Astrocyte of the spinal cord (primary cell): ENCODE results near the gene STXBP5.

Experiments
- DNase-seq: peaks from one replicate; pipeline ENCODE4 v3.0.0; 2011; ENCODE audit warnings: low read depth, low spot score
- H3K4me3 ChIP-seq: 2 replicates; pipeline ENCODE4 v1.5.1; 2011; ENCODE audit warnings: low read depth, mild to moderate bottlenecking, low read length, moderate library complexity
- CTCF ChIP-seq: IDR thresholded peaks from 2 replicates; pipeline ENCODE4 v1.5.1; 2012; ENCODE audit warnings: low read depth, mild to moderate bottlenecking, low read length, inconsistent platforms
- in situ Hi-C: cut with HindIII; loops from 2 replicates; pipeline ENCODE4 v1.10.0; 2017; ENCODE audit warnings: low sequenced_read_pairs

The STXBP5 gene

GRCh38 chr6:147220345-147220744 is 16.1 kb downstream of the STXBP5 start:
- no peak for DNase-seq
- in situ Hi-C loops = no loop called here

GRCh38 chr6:147221739-147222138 is 17.5 kb downstream of the STXBP5 start:
- H3K4me3 ChIP-seq = no peak overlapping the region
- in situ Hi-C loops = no loop called here
- no peak for TF ChIP-seq CTCF
- no peak for DNase-seq

More at GRCh38 chr6:147220345-147220744, 16.1 kb downstream of the STXBP5 start:
- no peak overlapping the region for H3K4me3 ChIP-seq
- TF ChIP-seq CTCF = no peak

- peak; percentile 54 for DNase-seq
- peak; percentile 53 for TF ChIP-seq CTCF
- H3K4me3 ChIP-seq = no peak overlapping the region
- in situ Hi-C loops = no loop called here
These were observed 18.1 kb downstream of the STXBP5 start for GRCh38 chr6:147222160-147222838.

GRCh38 chr6:147223736-147224135 is 19.5 kb downstream of the STXBP5 start:
- no peak for TF ChIP-seq CTCF
- H3K4me3 ChIP-seq = no peak overlapping the region
- in situ Hi-C loops = no loop called here
- DNase-seq = no peak

- no peak for DNase-seq
- no peak overlapping the region for H3K4me3 ChIP-seq
- in situ Hi-C loops = no loop called here
- TF ChIP-seq CTCF = no peak
These were observed 22.0 kb downstream of the STXBP5 start for GRCh38 chr6:147226163-147226724.

- H3K4me3 ChIP-seq = no peak overlapping the region
- TF ChIP-seq CTCF = no peak
- no peak for DNase-seq
- in situ Hi-C loops = no loop called here
These were observed 22.7 kb downstream of the STXBP5 start for GRCh38 chr6:147226877-147227276.
